SK-N-SH (cell line): Measurements from ENCODE around the gene TCHH. TPM values are rescaled to one million over a fixed set of nuclear protein-coding genes. Genes with fewer than 3 reads are reported as not detected.

Experiments used
- CTCF ChIA-PET: fragments of 300-600, 350-600 bp; formaldehyde crosslinking; extraction: SDS; loops from one replicate; lab custom pipeline; 2021; lab: Yijun Ruan, JAX
- POLR2A ChIA-PET: fragments of 350-600 bp; sonication (Branson Sonifier 250); formaldehyde crosslinking; extraction: SDS; loops from one replicate; lab custom pipeline; 2020; ENCODE audit warnings: antibody characterized with exemption, inconsistent platforms; lab: Yijun Ruan, JAX
- DNase-seq: peaks from one replicate; pipeline ENCODE4 v3.0.0; 2012
- H2AFZ ChIP-seq: fragments of 200-600 bp; sonication (generic); 2 replicates; pipeline ENCODE4 v1.8.1; 2016; ENCODE audit warnings: antibody characterized with exemption, mild to moderate bottlenecking, low read depth
- H3F3A ChIP-seq: fragments of 200-600 bp; sonication (generic); replicated peaks from 2 replicates; pipeline ENCODE3; 2016; ENCODE audit warnings: antibody characterized with exemption, mild to moderate bottlenecking; ENCODE audit not compliant: insufficient read depth
- H3K27ac ChIP-seq, 2 experiments: fragments of 200-500 bp in 1 of 2; fragments of 200-600 bp in 1 of 2; sonication (Bioruptor generic) in 1 of 2; sonication (generic), shearing (Covaris generic) in 1 of 2; 2 replicates each; pipeline versions ENCODE4 v1.5.1 to v1.6.1; 2014 to 2016; ENCODE audit warnings: low read depth in 2 of 2, inconsistent platforms in 1 of 2, low read length in 1 of 2, mild to moderate bottlenecking in 1 of 2, mixed read lengths in 1 of 2
- H3K27me3 ChIP-seq: fragments of 200-600 bp; sonication (generic), shearing (Covaris generic); 2 replicates; pipeline ENCODE4 v1.6.1; 2016; ENCODE audit warnings: mixed run types; ENCODE audit not compliant: insufficient read depth
- H3K36me3 ChIP-seq, 2 experiments: fragments of 200-500 bp in 1 of 2; fragments of 200-600 bp in 1 of 2; sonication (Bioruptor generic) in 1 of 2; sonication (generic) in 1 of 2; replicated peaks in 1 of 2; 2 replicates each; pipeline versions ENCODE3 to v1.5.1; 2014 to 2016; ENCODE audit warnings: low read length in 1 of 2, mild to moderate bottlenecking in 1 of 2; ENCODE audit not compliant: insufficient read depth in 2 of 2, control insufficient read depth in 1 of 2
- H3K4me1 ChIP-seq, 2 experiments: fragments of 200-500 bp in 1 of 2; fragments of 200-600 bp in 1 of 2; sonication (Bioruptor generic) in 1 of 2; sonication (generic), shearing (Covaris generic) in 1 of 2; 2 replicates each; pipeline versions ENCODE4 v1.5.1 to v1.6.1; 2014 to 2016; ENCODE audit warnings: low read depth in 1 of 2, low read length in 1 of 2, mixed run types in 1 of 2; ENCODE audit not compliant: insufficient read depth in 2 of 2, control insufficient read depth in 1 of 2
- H3K4me2 ChIP-seq: fragments of 200-600 bp; sonication (generic), shearing (Covaris generic); 2 replicates; pipeline ENCODE4 v1.6.1; 2017; ENCODE audit warnings: mixed run types
- H3K4me3 ChIP-seq, 2 experiments: fragments of 200-500 bp in 1 of 2; fragments of 200-600 bp in 1 of 2; sonication (Bioruptor generic) in 1 of 2; sonication (generic), shearing (Covaris generic) in 1 of 2; 2 replicates each; pipeline versions ENCODE4 v1.5.1 to v1.8.1; 2014 to 2016; ENCODE audit warnings: low read depth in 2 of 2, inconsistent platforms in 1 of 2, low read length in 1 of 2, mild to moderate bottlenecking in 1 of 2, mixed read lengths in 1 of 2, moderate library complexity in 1 of 2
- H3K79me2 ChIP-seq: fragments of 200-600 bp; sonication (generic); 2 replicates; pipeline ENCODE4 v1.8.1; 2017; ENCODE audit warnings: mild to moderate bottlenecking; ENCODE audit not compliant: insufficient read depth
- H3K9ac ChIP-seq: fragments of 200-600 bp; sonication (generic); 2 replicates; pipeline ENCODE4 v1.6.1; 2017; ENCODE audit warnings: mixed run types
- H3K9me2 ChIP-seq: fragments of 200-600 bp; sonication (generic); 2 replicates; pipeline ENCODE4 v1.6.1; 2017; ENCODE audit warnings: mixed run types
- H3K9me3 ChIP-seq: fragments of 200-600 bp; sonication (generic); 2 replicates; pipeline ENCODE4 v1.6.1; 2017; ENCODE audit warnings: mixed run types, mild to moderate bottlenecking, moderate library complexity
- H4K20me1 ChIP-seq: fragments of 200-600 bp; sonication (generic); 2 replicates; pipeline ENCODE4 v1.6.1; 2017; ENCODE audit warnings: mild to moderate bottlenecking, mixed run types; ENCODE audit not compliant: insufficient read depth
- ELF1 ChIP-seq: IDR thresholded peaks from 2 replicates; pipeline ENCODE4 v1.4.0; 2012
- EP300 ChIP-seq, 2 experiments: IDR thresholded peaks; 2 replicates each; pipeline versions ENCODE4 v1.4.0 to v1.6.1; 2012; ENCODE audit warnings: borderline replicate concordance in 1 of 2, low read depth in 1 of 2, low read length in 1 of 2
- EZH2phosphoT487 ChIP-seq: fragments of 200-600 bp; sonication (generic); IDR thresholded peaks from 2 replicates; pipeline ENCODE4 v1.6.1; 2017; ENCODE audit warnings: low read depth, mixed run types, mild to moderate bottlenecking, antibody characterized with exemption, moderate library complexity, borderline replicate concordance
- FOSL2 ChIP-seq: IDR thresholded peaks from 2 replicates; pipeline ENCODE4 v1.4.0; 2012; ENCODE audit warnings: low read depth, mild to moderate bottlenecking, moderate library complexity, borderline replicate concordance
- FOXJ3 ChIP-seq: sonication (generic); formaldehyde crosslinking; IDR thresholded peaks from 2 replicates; pipeline ENCODE4 v1.5.1; 2020; ENCODE audit warnings: mild to moderate bottlenecking, missing genetic modification reagents
- FOXM1 ChIP-seq: IDR thresholded peaks from 2 replicates; pipeline ENCODE4 v1.4.0; 2012; ENCODE audit warnings: low read depth, mild to moderate bottlenecking
- GABPA ChIP-seq: IDR thresholded peaks from 2 replicates; pipeline ENCODE4 v1.4.0; 2012; ENCODE audit warnings: low read depth, mild to moderate bottlenecking
- GATA2 ChIP-seq: sonication (generic); formaldehyde crosslinking; IDR thresholded peaks from 2 replicates; pipeline ENCODE4 v1.5.0; 2020; ENCODE audit warnings: mild to moderate bottlenecking, missing genetic modification reagents
- IRF3 ChIP-seq: fragments of 150-350 bp; IDR thresholded peaks from 2 replicates; pipeline ENCODE4 v1.6.1; 2016; ENCODE audit warnings: mild to moderate bottlenecking, low read depth, low read length
- JUND ChIP-seq: IDR thresholded peaks from 2 replicates; pipeline ENCODE4 v1.4.0; 2012
- MEF2A ChIP-seq: IDR thresholded peaks from 2 replicates; pipeline ENCODE4 v1.4.0; 2012; ENCODE audit warnings: low read depth, borderline replicate concordance
- MXI1 ChIP-seq: IDR thresholded peaks from 2 replicates; pipeline ENCODE4 v1.6.1; 2012; ENCODE audit warnings: mild to moderate bottlenecking, low read depth, low read length, improper control_type of control experiment
- NRF1 ChIP-seq: IDR thresholded peaks from 2 replicates; pipeline ENCODE4 v1.6.1; 2012; ENCODE audit warnings: low read depth, mild to moderate bottlenecking, low read length
- POLR2AphosphoS5 ChIP-seq: IDR thresholded peaks from 2 replicates; pipeline ENCODE4 v1.6.1; 2012; ENCODE audit warnings: low read depth, low read length
- RAD21 ChIP-seq: IDR thresholded peaks from 2 replicates; pipeline ENCODE4 v1.6.1; 2012; ENCODE audit warnings: mild to moderate bottlenecking, low read length
- REST ChIP-seq: IDR thresholded peaks from 2 replicates; pipeline ENCODE4 v1.6.1; 2012; ENCODE audit warnings: mild to moderate bottlenecking, low read depth, low read length, moderate library complexity
- RFX5 ChIP-seq: IDR thresholded peaks from 2 replicates; pipeline ENCODE4 v1.6.1; 2012; ENCODE audit warnings: mild to moderate bottlenecking, improper control_type of control experiment, low read length
- SIN3A ChIP-seq: IDR thresholded peaks from 2 replicates; pipeline ENCODE4 v1.6.1; 2012; ENCODE audit warnings: low read depth, mild to moderate bottlenecking, low read length, moderate library complexity, borderline replicate concordance
- SMC3 ChIP-seq: IDR thresholded peaks from 2 replicates; pipeline ENCODE4 v1.6.1; 2012; ENCODE audit warnings: low read depth, low read length, improper control_type of control experiment
- TCF12 ChIP-seq: IDR thresholded peaks from 2 replicates; pipeline ENCODE4 v1.4.0; 2012
- TEAD4 ChIP-seq: IDR thresholded peaks from 2 replicates; pipeline ENCODE4 v1.4.0; 2012; ENCODE audit warnings: mild to moderate bottlenecking, borderline replicate concordance; ENCODE audit not compliant: insufficient read depth
- USF2 ChIP-seq: fragments of 150-350 bp; IDR thresholded peaks from 2 replicates; pipeline ENCODE4 v1.6.1; 2017; ENCODE audit warnings: antibody characterized with exemption, low read length, low read depth, borderline replicate concordance
- YY1 ChIP-seq: IDR thresholded peaks from 2 replicates; pipeline ENCODE4 v1.4.0; 2012; ENCODE audit warnings: low read depth, mild to moderate bottlenecking
- WGBS: methylation state at CpG from one replicate; pipeline ENCODE4 v1.1.6; 2017; ENCODE audit warnings: low lambda C conversion rate; 5-methylcytosine and 5-hydroxymethylcytosine counted together
- polyA plus RNA-seq, 3 experiments: library from polyadenylated mRNA; depleted of rRNA; stranded (reverse); fragments of >200 nt; gene quantifications; 2 replicates each; pipeline ENCODE4 v1.2.3, GENCODE V29; 2012
- TF ChIP-seq, protein P1 (sequence below): IDR thresholded peaks from 2 replicates; pipeline ENCODE4 v1.4.0; 2012; ENCODE audit warnings: low read depth, borderline replicate concordance
- TF ChIP-seq, protein P2 (sequence below): IDR thresholded peaks from 2 replicates; pipeline ENCODE4 v1.4.0; 2012; ENCODE audit warnings: low read depth, borderline replicate concordance

The TCHH gene
- polyA plus RNA-seq, 1 of the 3 experiments (the other 2 are of a cell fraction): not detected

DNA sequence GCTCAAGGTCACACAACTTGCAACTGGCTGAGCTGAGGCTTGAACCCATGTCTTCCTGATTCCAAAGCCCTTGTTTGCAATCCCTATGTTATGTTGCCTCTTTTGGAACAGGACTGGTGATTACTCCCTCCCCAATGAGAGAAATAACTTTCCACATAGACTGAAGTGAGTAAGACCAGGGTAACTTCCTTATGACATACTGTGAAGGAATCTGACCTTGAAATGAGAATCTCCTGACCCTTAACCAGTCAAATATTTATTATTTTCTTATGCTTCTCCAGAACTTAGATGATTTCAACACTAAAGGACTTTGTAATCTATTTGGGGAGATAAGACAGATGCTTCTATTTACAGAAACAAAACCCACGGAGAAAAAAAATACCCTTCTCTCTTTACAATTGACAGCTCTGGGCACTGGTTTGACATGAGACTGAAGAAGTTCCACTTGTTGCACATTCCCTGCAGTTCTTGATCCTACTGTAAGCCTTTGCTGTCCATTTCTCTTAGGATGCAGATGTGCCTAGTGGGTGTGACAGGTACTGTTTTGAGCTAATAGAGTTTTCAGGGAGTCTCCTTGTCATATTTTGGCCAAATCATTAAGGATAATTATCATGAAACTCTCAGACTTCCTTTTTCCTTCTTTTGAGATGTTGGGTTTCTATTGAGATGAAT, 47.7 kb upstream of the TCHH start:
- no peaks in the 10 kb centered on the region for H3K36me3 ChIP-seq
- no peaks in the 10 kb centered on the region for H4K20me1 ChIP-seq
- peaks cover 17% of the 10 kb centered on the region for H3F3A ChIP-seq
- no peak overlapping the region for H3K4me3 ChIP-seq
- H3K9me3 ChIP-seq: no peaks in the 10 kb centered on the region
- peaks cover 0 to 14% of the 10 kb centered on the region in 2 experiments; a peak in 2 of 4 replicates for H3K4me1 ChIP-seq
- DNase-seq: no peak
- H3K9ac ChIP-seq: no peak overlapping the region
- ChIA-PET CTCF (interaction anchor here (1.2 kb wide), 1 partner anchor 13 kb away, joined by 3 read pairs; no protein-coding TSS in a partner anchor), POLR2A (no interaction called here)
- H3K27ac ChIP-seq: peak overlapping the region in 1 of 2 experiments; percentile 55; a peak in 2 of 4 replicates
- no peak overlapping the region for H2AFZ ChIP-seq
- H3K9me2 ChIP-seq: no peaks in the 10 kb centered on the region
- H3K79me2 ChIP-seq: no peaks in the 10 kb centered on the region
- H3K4me2 ChIP-seq: peak overlapping the region; percentile 29
- H3K27me3 ChIP-seq: no peaks in the 10 kb centered on the region
- WGBS: 0% methylated on average over 1 of the region's 1 CpG
- TF ChIP-seq GATA2 (no peak), RAD21 (no peak), REST (no peak), TCF12 (peak; percentile 81), GABPA (no peak), SIN3A (no peak), TEAD4 (no peak), FOXJ3 (no peak), NRF1 (no peak), USF2 (no peak), FOSL2 (peak; percentile 48; the same call in 1 of the 2 replicates), ELF1 (no peak), YY1 (no peak), POLR2AphosphoS5 (peak; percentile 19; the same call in 1 of the 2 replicates), EZH2phosphoT487 (no peak), MEF2A (peak; percentile 50; the same call in 1 of the 2 replicates), FOXM1 (no peak), EP300 (IDR thresholded peaks at IDR 0.05; ENCODE audit: borderline replicate concordance in 1 of 2, low read depth in 1 of 2, low read length in 1 of 2) (0 out of 4 replicates have a peak, but pooled peaks of 1 of the 2 experiments have one; percentile 40), MXI1 (no peak), JUND (peak; percentile 52; the same call in 1 of the 2 replicates), RFX5 (no peak), IRF3 (no peak), SMC3 (no peak)
- TF ChIP-seq, protein P1, sequence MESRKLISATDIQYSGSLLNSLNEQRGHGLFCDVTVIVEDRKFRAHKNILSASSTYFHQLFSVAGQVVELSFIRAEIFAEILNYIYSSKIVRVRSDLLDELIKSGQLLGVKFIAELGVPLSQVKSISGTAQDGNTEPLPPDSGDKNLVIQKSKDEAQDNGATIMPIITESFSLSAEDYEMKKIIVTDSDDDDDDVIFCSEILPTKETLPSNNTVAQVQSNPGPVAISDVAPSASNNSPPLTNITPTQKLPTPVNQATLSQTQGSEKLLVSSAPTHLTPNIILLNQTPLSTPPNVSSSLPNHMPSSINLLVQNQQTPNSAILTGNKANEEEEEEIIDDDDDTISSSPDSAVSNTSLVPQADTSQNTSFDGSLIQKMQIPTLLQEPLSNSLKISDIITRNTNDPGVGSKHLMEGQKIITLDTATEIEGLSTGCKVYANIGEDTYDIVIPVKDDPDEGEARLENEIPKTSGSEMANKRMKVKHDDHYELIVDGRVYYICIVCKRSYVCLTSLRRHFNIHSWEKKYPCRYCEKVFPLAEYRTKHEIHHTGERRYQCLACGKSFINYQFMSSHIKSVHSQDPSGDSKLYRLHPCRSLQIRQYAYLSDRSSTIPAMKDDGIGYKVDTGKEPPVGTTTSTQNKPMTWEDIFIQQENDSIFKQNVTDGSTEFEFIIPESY: no peak
- TF ChIP-seq, protein P2, sequence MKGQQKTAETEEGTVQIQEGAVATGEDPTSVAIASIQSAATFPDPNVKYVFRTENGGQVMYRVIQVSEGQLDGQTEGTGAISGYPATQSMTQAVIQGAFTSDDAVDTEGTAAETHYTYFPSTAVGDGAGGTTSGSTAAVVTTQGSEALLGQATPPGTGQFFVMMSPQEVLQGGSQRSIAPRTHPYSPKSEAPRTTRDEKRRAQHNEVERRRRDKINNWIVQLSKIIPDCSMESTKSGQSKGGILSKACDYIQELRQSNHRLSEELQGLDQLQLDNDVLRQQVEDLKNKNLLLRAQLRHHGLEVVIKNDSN: no peak
